HG02981 (cell line): ENCODE measurements around the gene RIC3.
A peak's percentile ranks its signal among the peaks of the same experiment; 100 is the strongest.

Source experiments
- ATAC-seq: cut with Tn5 transposase; IDR thresholded peaks from one replicate; pipeline ENCODE4 v1.9.1; 2021; ENCODE audit warnings: mild to moderate bottlenecking, moderate library complexity; ENCODE audit not compliant: unreplicated experiment

Gene RIC3

DNA sequence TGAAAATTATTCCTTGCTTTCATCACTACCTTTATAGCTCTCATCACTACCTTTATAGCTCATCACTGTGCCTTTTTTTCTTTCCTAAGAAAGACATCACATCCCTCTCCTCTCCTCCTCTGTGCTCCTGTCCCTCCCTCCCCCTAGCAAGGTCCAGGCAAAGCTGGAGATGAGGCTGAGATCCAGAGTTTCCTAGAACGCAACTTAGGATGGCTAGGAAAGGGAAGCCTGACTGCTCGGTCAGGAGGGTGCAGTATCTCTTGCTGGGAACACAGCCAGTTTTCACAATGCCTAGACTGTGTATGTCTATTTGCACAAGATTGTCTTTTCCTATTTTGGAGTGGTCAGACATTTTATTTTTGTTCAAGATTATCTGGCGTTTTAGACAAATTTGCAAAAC is 63.2 kb downstream of the RIC3 start:
- no peak for ATAC-seq

- ATAC-seq, result no peak
These were observed 63.7 kb downstream of the RIC3 start for GRCh38 chr11:8105133-8105532.

DNA sequence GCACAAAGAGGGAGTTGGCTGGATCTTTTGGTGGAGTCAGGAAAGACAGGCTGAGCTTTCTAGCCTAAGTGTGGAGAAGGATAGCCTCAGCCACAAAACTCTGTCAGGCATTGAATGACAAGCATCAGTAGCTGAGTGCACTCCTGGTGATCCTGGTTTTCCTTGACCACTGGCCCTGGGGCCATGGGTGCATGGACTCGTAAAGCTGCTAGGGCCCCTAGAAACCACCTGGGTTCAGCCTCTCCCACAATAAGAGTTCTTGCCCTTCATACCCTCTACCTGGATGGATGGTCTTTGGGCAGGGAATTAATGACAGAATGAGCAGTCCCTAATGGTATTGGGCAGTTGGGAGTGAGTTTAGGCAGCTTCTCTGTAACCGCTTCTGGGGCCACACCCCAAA is 64.9 kb downstream of the RIC3 start:
- no peak for ATAC-seq

DNA sequence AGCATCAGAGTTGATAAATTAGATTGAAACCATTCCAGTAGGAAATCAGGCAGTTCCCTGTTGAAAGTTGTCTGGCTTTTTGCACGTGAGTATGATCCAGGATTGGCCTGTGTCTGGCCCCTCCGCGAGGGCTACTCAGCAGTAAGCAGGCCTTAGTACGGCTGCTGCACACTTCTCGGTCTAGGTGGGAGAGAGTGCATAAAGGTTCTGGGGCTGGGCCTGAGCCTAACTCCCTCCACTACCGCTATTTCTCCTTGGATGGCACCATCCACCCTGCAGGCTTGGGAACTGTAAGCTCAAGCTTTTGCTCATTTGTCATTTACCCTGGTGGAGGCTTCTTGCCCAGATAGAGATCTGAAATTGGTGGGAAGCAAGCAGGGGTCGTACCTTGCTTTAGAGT is 65.9 kb downstream of the RIC3 start:
- ATAC-seq, result no peak

DNA sequence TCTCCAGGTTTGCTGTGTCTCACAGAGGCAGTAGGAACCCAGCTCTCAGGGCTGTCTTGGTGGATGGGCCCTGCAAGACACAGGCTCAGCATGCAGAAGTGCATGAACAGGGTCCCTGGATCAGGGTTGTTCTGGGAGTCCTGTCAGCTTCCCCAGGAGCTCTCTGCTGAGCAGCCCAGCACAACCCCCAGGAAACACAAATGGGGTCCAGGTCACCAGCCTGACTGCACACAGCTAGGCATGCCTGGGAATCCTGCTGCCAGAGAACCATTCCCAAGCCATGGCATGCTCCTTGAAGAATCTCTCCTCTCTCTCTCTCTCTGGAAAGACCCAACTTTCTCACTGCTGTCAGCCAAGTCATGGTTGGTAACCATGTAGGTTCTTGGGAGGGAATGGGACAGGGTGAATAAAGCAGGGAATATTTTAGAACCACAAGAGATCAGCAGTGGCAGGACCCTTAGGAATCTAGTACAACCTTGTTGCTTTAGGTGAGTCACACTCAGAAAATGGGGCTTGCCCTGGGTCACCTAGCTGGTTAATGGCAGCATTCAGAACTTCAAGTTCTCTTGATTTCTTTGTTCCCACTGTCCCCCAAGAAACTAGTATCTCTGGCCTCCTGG is 66.4 kb downstream of the RIC3 start:
- no peak for ATAC-seq

DNA sequence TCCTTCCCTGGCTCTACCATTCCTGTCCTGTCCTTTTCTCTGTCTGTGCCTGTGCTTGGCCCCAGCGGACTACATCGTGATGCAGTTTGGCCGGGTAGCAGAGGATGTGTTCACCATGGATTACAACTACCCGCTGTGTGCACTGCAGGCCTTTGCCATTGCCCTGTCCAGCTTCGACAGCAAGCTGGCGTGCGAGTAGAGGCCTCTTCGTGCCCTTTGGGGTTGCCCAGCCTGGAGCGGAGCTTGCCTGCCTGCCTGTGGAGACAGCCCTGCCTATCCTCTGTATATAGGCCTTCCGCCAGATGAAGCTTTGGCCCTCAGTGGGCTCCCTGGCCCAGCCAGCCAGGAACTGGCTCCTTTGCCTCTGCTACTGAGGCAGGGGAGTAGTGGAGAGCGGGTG is 67.4 kb downstream of the RIC3 start:
- ATAC-seq, result no peak

- ATAC-seq, result no peak
These were observed 68.2 kb downstream of the RIC3 start for GRCh38 chr11:8100605-8101004.

DNA sequence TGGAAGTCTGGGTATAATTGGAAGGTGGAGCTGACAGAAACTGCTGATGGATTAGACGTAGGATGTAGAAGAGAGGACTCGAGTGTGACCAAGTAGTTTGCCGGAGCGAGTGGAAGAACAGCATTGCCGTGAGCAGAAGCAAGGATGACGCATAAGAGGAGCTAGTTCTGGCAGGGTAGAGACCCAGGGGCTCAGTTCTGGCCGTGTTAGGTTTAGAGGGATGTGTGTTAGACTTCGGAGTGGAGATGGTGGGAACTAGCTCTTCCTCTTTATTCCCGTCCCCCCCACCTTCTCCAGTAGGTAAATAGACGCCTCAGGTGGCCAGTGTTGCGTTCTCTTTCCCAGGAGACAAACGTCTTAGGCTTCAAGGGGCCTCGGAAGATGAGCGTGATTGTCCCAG is 68.7 kb downstream of the RIC3 start:
- ATAC-seq, result no peak

DNA sequence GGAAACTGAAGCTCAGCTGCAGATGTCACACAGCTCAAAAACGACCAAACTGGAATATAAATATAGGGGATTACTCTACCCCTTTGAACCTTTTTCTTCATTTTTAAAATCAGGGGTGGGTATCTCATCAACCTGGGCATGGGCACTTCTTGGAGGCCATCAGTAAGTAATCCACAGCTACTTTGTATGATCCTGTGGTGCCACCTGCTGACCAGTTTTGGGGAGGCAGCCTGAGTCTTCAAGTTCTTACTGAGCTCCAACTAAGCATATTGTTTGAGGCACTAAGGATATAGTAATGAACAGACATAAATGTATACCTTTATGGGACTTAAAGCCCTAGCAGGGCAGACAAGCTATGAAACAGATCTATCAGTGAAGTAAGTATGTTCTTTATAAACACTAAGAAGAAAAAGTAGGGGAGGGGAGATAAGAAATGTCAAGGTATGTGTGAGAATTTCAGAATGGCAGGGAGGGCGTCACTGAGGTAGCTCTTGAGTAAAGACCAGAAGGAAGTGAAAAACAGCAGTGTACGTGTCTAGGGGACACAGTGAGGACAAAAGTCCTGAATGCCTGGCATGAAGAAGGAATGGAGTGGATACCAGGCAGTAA is 69.4 kb downstream of the RIC3 start:
- no peak for ATAC-seq

DNA sequence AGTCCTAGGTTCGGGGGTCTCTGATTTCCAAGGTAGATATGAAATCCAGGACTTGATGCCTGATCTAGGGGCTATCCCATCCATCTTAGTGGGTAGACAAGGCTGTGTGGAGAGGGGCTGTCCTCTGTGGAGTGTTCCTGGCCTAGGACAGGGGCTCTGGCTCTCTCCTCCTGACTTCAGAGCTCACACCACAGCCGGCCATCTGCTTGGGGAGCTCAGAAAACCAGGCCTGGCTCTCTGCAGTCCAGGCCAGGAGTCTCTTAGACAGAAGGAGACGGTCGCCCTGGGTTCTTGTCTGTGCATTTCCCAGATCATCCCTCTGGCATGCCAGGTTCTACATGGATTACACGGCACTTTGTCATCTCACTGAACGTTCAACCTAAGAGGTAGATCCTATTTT is 69.9 kb downstream of the RIC3 start:
- ATAC-seq, result no peak

DNA sequence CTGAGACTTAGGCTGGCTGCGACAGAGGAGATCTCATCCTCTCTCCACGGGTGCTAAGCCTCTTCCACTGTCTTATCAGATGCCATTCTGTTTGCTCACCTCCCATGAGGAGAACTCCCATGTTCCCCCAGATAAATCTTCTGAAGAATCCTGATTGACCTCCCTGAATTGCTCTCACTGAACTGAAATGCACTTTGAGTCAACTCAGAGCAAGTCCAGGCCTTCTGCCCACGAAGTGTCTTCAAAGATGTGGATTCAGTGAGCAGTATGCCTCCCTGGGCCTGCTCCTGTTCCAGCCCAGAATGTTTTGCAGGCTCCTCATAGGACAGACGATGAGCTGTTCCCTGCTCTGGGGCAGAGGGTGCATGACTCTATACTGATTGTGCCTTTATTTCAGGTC is 70.5 kb downstream of the RIC3 start:
- ATAC-seq, result no peak

DNA sequence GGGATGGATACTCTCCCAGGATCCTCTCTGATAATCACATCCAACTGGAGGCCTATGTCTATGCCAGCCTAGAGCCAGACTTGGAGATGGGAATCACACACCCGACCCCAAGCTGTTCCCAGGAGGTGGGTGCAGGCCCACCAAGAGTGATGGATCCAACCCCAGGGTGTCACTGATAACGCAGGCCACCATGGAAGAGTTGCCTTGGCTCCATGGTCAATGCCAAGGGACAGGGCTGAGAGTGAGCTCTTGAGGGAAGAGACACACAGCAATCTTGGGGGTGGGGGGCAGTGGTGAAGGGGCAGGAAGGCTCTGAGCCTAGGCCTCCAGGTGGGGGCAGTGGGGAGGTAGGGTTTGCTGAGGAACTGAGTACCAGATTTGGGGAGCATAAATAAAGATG is 70.9 kb downstream of the RIC3 start:
- no peak for ATAC-seq

DNA sequence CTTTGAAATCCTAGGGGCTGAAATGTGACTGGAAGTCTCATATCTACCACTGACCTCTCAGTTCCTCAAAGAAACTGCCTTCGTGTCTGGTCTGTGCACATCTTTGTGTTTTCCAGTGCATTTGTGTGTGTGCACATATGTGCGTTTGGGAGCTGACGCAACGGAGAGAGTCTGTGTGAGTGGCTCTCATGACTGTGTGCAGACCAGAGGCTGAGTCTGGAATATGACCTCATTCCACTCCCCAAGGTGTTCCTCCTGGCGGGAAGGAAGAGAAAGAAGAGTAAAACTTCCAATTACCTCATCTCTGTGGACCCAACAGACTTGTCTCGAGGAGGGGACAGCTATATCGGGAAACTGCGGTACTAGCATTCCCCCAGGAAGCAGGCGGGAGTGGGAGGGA is 71.4 kb downstream of the RIC3 start:
- ATAC-seq, result no peak

DNA sequence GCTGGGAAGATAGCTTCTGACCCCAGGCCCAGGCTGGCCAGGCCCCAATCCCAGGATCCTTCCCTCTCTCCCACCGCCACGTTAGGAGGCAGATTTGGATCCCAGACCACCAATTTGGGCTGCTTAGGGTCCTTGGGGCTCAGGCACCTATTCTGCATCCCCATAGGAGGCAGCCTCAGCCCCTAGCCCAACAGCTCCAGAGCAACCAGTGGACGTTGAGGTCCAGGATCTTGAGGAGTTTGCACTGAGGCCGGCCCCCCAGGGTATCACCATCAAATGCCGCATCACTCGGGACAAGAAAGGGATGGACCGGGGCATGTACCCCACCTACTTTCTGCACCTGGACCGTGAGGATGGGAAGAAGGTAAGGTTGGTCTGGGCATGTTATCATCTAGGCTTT is 71.8 kb downstream of the RIC3 start:
- no peak for ATAC-seq

- no peak for ATAC-seq
These were observed 72.2 kb downstream of the RIC3 start for GRCh38 chr11:8096575-8096974.

GRCh38 chr11:8095806-8096522 is 72.9 kb downstream of the RIC3 start:
- no peak for ATAC-seq

DNA sequence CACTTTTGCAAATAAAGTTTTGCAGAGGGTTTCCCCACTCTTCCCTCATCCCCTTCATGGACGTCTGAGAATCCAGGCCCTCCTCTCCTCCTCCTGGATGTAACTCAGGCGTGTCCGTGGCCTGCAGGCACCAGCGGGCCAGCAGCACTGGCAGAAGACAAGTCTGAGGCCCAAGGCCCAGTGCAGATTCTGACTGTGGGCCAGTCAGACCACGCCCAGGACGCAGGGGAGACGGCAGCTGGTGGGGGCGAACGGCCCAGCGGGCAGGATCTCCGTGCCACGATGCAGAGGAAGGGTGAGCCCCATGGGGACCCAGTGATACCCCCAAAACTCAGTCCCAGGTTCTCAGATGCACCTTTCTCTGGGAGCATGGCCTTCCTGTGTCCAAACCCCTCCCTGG is 73.5 kb downstream of the RIC3 start:
- ATAC-seq, result no peak

GRCh38 chr11:8094656-8095055 is 74.2 kb downstream of the RIC3 start:
- ATAC-seq, result no peak

GRCh38 chr11:8093931-8094575 is 74.8 kb downstream of the RIC3 start:
- no peak for ATAC-seq

DNA sequence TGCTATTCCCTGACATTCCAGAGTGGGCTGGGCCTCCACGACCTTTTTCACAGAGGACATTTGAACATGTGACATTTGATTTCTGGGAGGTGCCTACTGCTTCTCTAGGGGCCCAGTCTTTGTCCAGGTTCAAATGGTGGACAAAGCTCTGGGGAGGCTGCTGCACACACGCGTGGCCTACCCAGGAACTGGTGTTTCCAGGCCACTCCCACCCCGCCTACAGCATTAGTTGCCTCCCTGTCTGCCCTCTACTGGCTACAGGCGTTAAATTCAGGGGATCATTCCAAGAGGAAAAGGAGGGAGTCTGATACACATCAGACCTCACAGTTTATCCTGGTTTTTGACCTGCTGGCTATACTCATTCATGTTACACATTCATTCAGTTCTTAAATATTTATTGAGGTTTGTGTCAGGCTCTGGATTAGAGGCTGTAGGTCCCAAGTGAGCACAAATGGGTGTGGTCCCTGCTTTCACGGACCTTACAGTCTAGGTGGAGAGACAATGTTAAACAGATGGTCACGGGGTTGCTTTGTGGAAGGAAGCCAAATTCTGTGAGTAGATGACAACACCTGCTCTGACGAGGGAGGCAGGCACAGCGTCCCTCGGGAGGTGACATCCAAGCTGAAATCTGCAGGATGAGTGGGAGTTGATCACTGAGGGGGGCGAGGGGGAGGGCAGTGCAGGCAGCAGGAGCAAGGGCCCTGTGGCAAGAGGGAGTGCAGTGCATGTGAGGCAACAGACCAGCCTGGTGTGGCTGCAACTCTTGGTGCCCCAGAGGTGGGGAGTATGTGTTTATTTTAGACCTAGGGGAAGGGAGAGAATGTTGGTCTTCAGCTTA is 76.0 kb downstream of the RIC3 start:
- peak; percentile 83 for ATAC-seq

GRCh38 chr11:8091721-8092120 is 77.1 kb downstream of the RIC3 start:
- no peak for ATAC-seq
